ENCODE measurements around the gene METAP2. TPM values are rescaled to one million over a fixed set of nuclear protein-coding genes. Genes with fewer than 3 reads are reported as not detected.

METAP2 gene
- total RNA-seq, 1 donor from 2014 or later, result 53.0 TPM

GRCh38 chr12:95509300-95509699 is 35.3 kb downstream of the METAP2 start:
- DNase-seq (ENCODE audit: extremely low read depth, low read depth, low spot score), result no peak

DNA sequence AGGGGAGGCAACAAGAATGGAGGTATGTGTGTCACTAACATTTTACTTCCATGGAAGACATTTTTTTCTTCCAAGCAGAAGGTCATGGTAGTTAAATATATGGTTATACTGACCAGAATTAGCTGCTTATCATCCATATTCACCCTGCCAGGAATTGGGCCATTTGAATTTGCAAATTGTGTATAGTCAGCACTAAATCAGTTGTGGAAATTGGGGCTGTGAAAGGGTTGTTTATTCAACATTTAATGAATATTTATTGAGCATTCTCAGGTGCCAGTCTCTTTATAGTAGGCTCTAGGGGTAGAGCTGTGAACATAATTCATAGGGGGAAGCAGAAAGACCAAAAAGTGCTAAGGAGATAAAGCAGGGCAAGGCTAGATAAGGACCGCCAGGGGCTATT is 38.0 kb downstream of the METAP2 start:
- no peak for DNase-seq (ENCODE audit: extremely low read depth, low read depth, low spot score)

DNA sequence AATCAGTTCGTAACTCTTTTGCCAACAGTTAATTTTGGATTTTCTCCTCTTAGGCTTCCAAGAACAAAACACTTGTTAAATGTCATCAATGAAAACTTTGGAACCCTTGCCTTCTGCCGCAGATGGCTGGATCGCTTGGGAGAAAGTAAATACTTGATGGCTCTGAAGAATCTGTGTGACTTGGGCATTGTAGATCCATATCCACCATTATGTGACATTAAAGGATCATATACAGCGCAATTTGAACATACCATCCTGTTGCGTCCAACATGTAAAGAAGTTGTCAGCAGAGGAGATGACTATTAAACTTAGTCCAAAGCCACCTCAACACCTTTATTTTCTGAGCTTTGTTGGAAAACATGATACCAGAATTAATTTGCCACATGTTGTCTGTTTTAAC is 39.6 kb downstream of the METAP2 start:
- no peak for DNase-seq (ENCODE audit: extremely low read depth, low read depth, low spot score)

GRCh38 chr12:95515197-95515596 is 41.2 kb downstream of the METAP2 start:
- DNase-seq (ENCODE audit: extremely low read depth, low read depth, low spot score), result no peak

GRCh38 chr12:95516757-95517156 is 42.8 kb downstream of the METAP2 start:
- no peak for DNase-seq (ENCODE audit: extremely low read depth, low read depth, low spot score)

GRCh38 chr12:95517246-95517645 is 43.3 kb downstream of the METAP2 start:
- DNase-seq (ENCODE audit: extremely low read depth, low read depth, low spot score), result no peak

DNA sequence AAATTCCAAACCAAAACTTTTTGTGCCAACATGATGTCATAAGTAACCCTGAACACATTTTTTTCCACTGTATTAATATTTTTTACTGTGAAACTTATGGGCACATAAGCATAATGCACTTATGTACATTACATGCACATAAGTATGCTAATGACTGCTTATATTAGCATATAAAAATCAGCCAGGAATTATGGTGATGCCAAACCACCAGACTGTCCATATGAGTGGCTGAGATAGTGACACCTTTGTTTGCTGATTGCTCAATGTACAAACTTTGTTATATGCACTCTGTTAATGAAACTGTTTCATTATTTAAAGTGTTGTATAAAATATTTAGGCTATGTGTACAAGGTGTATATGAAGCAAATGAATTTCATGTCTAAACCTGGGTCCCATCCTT is 45.0 kb downstream of the METAP2 start:
- DNase-seq (ENCODE audit: extremely low read depth, low read depth, low spot score), result no peak

- DNase-seq (ENCODE audit: extremely low read depth, low read depth, low spot score), result no peak
Measured at GRCh38 chr12:95520816-95521215, 46.9 kb downstream of the METAP2 start.

GRCh38 chr12:95522692-95523091 is 48.7 kb downstream of the METAP2 start:
- DNase-seq (ENCODE audit: extremely low read depth, low read depth, low spot score), result no peak

- no peak for DNase-seq (ENCODE audit: extremely low read depth, low read depth, low spot score)
Measured at GRCh38 chr12:95528431-95528830, 54.5 kb downstream of the METAP2 start.

GRCh38 chr12:95529693-95530225 is 55.8 kb downstream of the METAP2 start:
- no peak for DNase-seq (ENCODE audit: extremely low read depth, low read depth, low spot score)

DNA sequence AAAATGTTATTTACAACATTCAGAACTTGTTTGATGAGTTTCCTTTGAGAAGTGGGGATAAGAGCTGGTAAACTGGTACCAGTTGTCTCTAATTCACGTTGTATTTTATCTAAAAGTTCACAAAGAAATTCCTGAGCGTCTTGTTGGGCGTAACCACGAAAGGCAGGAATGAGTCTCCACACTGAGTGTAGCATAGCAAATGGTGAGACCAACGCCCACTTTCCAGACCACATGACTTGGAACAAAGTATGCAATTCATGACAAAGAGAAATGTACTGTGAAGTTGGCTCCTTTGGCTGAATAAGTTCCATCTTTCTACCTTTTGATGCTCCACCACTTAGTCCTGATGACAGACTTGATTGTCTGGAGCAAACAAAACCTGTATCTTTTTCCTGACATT is 58.9 kb downstream of the METAP2 start:
- no peak for DNase-seq (ENCODE audit: extremely low read depth, low read depth, low spot score)

GRCh38 chr12:95533985-95534384 is 60.0 kb downstream of the METAP2 start:
- DNase-seq (ENCODE audit: extremely low read depth, low read depth, low spot score), result no peak

- DNase-seq (ENCODE audit: extremely low read depth, low read depth, low spot score), result no peak
Measured at GRCh38 chr12:95538006-95538405, 64.1 kb downstream of the METAP2 start.

DNA sequence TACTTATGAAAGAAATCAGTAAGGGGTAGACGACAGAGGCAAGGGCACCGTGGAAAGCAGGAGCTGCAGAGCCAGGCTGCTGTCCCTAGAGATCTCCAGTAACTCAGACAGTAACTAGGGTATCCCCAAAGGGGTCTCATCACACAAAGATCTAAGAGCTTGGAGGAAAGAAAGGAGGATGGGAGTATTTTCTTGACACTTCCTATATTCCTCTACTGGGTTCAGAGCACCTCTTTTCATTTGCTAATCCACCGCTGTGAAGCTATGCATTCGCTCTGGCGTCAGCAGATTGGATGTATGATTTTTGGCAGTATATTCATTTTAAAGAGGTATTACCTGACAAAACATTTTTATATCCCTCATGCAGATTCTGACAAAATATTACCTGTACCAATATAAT is 64.7 kb downstream of the METAP2 start:
- DNase-seq (ENCODE audit: extremely low read depth, low read depth, low spot score), result no peak

DNA sequence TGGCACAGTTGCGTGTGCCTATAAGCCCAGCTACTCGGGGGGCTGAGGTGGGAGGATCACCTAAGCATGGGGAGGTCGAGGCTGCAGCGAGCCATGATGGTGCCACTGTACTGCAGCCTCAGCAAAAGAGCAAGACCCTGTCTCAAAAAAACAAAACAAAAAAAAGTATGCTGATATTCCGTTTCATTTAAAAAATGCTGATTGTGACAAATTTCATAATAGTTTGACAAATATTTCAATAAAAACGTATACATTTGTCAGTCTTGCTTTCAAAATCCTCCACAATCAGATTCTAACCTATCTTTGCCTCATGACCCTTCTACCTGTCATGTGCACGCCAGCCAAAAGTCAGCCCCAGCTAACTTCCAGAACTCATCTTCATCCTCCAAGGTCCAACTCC is 67.5 kb downstream of the METAP2 start:
- no peak for DNase-seq (ENCODE audit: extremely low read depth, low read depth, low spot score)

GRCh38 chr12:95543305-95543704 is 69.4 kb downstream of the METAP2 start:
- DNase-seq (ENCODE audit: extremely low read depth, low read depth, low spot score), result no peak

GRCh38 chr12:95544756-95545155 is 70.8 kb downstream of the METAP2 start:
- DNase-seq (ENCODE audit: extremely low read depth, low read depth, low spot score), result no peak

- no peak for DNase-seq (ENCODE audit: extremely low read depth, low read depth, low spot score)
Measured at GRCh38 chr12:95545303-95545702, 71.4 kb downstream of the METAP2 start.

DNA sequence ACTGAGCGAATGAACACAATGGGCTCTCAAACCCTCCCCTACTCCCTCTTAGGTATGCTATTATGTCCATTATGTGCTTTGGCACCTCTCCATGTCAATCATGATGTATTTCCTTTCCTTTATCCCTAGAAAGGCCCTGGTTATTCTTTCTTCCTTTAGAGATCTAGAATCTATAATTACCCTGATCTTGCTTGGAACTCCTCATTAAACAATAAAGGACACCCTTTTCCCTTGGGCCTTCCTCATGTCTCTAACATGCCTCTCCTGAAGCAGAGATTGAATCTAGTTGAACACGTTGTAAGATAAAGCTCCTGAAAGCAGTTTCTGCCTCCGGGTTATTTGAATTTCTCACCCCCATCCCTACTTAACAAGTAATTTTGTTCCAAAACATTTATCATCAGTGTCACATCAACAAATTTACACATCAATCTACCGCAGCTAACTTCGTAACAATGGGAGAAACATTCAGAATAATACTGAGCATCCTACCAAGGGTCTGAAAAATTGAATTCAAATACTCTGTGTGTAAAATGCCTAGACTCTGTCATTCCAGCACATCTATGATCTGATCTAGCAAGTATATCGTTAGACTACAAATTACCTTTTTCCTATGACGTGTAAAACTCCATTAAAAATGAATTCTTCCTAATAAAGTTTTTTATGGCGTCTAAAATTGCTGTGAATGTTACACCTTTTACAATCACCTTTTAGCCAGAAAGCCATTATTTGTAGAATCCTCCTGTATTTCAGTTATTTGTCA is 72.0 kb downstream of the METAP2 start:
- DNase-seq (ENCODE audit: extremely low read depth, low read depth, low spot score), result no peak

DNA sequence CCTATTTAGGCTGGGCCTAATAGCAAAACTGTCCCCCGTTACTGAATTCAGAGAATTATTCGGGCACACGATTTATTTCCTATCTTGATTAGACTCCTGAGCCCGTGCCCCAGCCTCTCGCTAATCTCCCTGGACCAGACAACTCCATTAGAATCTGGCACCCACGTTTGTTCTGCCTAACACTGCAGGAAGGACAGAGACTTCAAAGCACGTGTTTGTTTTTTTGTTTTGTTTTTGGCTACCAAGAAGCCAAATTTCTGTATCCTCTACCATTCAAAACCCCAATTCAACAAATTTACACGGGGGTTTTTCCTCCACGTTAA is 72.5 kb downstream of the METAP2 start:
- DNase-seq (ENCODE audit: extremely low read depth, low read depth, low spot score), result no peak

DNA sequence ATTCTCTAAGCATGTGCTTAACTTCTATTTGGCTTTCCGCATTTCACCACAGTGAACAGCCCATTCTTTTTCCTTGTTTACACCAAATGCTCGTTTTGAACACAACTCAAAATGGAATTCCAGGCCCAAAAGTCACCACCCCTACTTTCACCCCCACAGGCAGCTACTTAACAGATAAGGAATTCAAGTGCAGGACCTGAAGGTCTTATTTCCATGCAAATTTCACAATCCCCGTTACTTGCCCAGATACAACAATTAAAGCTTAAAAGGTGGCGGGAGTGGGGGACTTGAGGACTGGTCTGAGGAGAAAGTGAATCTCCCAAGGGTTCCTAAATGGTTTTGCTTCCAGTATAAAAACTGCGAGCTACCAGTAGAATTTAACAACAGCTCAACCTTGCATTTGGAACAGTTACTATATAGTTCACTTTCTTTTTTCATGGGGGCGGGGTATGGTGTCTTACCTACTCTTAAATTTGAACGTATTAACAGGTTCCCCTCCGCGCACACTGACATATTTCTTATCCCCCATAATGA is 73.6 kb downstream of the METAP2 start:
- no peak for DNase-seq (ENCODE audit: extremely low read depth, low read depth, low spot score)
